DMS79 treated with DMSO at 0.1 percent for 48 hours (cell line): Measurements from ENCODE around the gene DNAH2.

Experiments used
- DNase-seq: peaks from one replicate; lab custom pipeline; 2025; lab: John Stamatoyannopoulos, UW

Gene DNAH2

GRCh38 chr17:7716901-7717755, at the start of gene DNAH2:
Gene DNAH2, plus strand, starts transcription at chr17:7717744. Its CDS starts 1,991 bp downstream, at chr17:7719735.
- peak; percentile 96 for DNase-seq

GRCh38 chr17:7668482-7668881, 49.1 kb upstream of the DNAH2 start:
- DNase-seq, result no peak

GRCh38 chr17:7673239-7673638, 44.3 kb upstream of the DNAH2 start:
- DNase-seq, result no peak

DNA sequence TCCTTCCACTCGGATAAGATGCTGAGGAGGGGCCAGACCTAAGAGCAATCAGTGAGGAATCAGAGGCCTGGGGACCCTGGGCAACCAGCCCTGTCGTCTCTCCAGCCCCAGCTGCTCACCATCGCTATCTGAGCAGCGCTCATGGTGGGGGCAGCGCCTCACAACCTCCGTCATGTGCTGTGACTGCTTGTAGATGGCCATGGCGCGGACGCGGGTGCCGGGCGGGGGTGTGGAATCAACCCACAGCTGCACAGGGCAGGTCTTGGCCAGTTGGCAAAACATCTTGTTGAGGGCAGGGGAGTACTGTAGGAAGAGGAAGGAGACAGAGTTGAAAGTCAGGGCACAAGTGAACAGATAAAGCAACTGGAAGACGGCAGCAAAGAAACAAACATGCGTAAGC, 42.6 kb upstream of the DNAH2 start:
- no peak for DNase-seq

- DNase-seq, result no peak
Observed at GRCh38 chr17:7676533-7676932, 41.0 kb upstream of the DNAH2 start.

GRCh38 chr17:7677388-7678067, 40.0 kb upstream of the DNAH2 start:
- DNase-seq, result no peak

GRCh38 chr17:7684851-7685532, 32.6 kb upstream of the DNAH2 start:
- DNase-seq, result peak; percentile 46

- DNase-seq, result peak; percentile 98
Observed at GRCh38 chr17:7685533-7686221, 31.9 kb upstream of the DNAH2 start.

- peak; percentile 98 for DNase-seq
Observed at GRCh38 chr17:7686222-7687071, 31.1 kb upstream of the DNAH2 start.

DNA sequence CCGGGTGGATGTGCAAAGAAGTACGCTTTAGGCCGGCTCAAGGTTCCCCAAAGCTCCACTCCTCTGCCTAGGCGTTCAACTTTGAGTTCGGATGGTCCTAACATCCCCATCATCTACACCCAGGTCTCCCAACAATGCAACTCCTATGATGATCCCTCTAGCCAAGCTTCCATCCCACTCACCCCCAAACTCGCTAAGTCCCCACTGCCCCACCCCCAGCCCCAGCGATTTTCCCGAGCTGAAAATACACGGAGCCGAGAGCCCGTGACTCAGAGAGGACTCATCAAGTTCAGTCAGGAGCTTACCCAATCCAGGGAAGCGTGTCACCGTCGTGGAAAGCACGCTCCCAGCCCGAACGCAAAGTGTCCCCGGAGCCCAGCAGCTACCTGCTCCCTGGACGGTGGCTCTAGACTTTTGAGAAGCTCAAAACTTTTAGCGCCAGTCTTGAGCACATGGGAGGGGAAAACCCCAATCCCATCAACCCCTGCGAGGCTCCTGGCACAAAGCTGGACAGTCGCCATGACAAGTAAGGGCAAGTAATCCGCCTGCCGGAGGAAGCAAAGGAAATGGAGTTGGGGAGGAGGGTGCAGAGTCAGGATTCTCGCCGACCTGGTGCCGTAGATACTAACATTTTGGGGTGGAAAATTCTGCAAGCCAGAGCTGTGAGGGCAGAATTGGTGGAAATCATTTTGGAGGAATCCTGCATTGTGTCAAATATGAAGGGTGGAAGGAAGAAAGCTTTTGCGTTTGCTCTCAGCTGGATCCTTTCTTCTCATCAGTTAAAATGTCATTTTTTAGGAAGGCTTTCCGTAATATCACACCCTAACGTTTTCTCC, 30.3 kb upstream of the DNAH2 start, which contains the start of gene TP53:
Gene TP53, minus strand, starts transcription at position 419 of the 836 bp plus-strand sequence. CDS start 10,896 bp downstream, outside the sequence.
- DNase-seq, result peak; percentile 90

GRCh38 chr17:7687908-7688807, 29.4 kb upstream of the DNAH2 start, which contains the start of gene WRAP53:
Gene WRAP53, plus strand, starts transcription at chr17:7688477. Its CDS starts 172 bp downstream, at chr17:7688649.
- DNase-seq, result peak; percentile 98

- no peak for DNase-seq
Observed at GRCh38 chr17:7688808-7689316, 28.7 kb upstream of the DNAH2 start.

DNA sequence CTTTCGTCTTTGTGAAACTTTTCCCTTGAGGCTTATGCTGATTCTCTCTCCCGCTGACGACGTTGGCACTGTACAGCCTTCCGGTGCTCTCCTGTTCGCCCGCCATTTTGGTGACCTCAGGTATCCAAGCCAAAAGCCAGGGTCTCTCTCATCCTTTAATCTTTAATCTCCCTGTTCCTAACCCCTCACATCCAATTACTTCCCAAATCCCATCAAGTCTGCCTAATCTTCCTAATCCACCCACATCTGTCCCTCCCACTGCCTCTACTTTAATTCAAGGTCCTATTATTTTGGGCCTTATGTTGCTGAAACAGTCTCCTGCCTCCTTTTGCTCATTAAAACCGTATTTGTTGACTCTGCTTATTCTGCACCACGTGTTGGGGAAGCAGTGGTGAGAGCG, 22.0 kb upstream of the DNAH2 start:
- no peak for DNase-seq

DNA sequence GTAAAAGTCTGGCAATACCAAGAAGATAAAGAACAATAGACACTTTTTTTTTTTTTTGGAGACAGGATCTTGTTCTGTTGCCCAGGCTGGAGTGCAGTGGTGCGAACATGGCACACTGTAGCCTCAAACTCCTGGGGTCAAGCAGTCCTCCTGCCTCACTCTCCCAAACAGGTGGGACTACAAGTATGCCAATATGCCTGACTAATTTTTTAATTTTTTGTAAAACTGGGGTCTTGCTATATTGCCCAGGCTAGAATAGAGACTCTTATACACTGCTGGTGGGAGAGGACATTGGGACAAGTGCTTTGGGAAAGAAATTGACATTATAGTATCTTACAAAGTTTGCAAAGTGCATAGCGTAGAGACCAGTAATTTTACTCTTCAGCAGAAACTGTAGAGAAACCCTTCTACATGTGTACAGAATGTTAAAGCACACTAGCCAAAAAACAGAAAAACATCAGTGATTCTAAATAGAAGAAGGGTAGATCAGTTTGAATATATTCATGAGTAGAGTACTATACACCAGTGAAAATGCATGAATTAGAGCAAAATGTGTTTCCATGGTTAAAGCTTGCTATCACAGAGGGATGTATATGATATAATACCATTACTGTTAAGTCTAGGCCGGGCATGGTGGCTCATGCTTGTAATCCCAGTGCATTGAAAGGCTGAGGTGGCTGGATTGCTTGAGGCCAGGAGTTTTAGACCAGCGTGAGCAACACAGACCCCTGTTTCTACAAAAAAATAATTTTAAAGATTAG, 19.5 kb upstream of the DNAH2 start:
- DNase-seq, result no peak

GRCh38 chr17:7700510-7700909, 17.0 kb upstream of the DNAH2 start:
- DNase-seq, result no peak

GRCh38 chr17:7701681-7702080, 15.9 kb upstream of the DNAH2 start:
- DNase-seq, result no peak

DNA sequence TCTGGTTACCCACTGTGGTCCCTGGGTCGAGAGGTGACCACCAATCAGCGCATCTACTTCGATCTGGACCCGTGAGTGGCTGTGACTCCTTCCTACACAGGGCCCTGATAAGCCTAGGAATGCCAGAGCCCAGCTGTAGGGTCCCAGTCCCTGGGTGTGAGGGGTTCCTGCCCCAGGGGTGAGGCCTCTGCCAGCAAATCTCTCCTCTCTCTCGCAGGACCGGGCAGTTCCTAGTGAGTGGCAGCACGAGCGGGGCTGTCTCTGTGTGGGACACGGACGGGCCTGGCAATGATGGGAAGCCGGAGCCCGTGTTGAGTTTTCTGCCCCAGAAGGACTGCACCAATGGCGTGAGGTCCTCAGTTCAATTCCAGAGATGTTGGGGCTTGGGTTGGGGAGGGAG, 14.8 kb upstream of the DNAH2 start:
- DNase-seq, result no peak
